Ishikawa (cell line): ENCODE data around the gene NFATC1.

Source experiments
- CEBPB ChIP-seq: IDR thresholded peaks from 2 replicates; pipeline ENCODE4 v1.6.1; 2012
- CREB1 ChIP-seq: IDR thresholded peaks from 2 replicates; pipeline ENCODE4 v1.6.1; 2012; ENCODE audit warnings: low read depth
- EGR1 ChIP-seq: IDR thresholded peaks from 2 replicates; pipeline ENCODE4 v1.6.1; 2012
- EP300 ChIP-seq: IDR thresholded peaks from 2 replicates; pipeline ENCODE4 v1.6.1; 2012; ENCODE audit warnings: borderline replicate concordance
- FOXM1 ChIP-seq: IDR thresholded peaks from 2 replicates; pipeline ENCODE4 v1.6.1; 2012; ENCODE audit warnings: low read depth, borderline replicate concordance
- MAX ChIP-seq: IDR thresholded peaks from 2 replicates; pipeline ENCODE4 v1.6.1; 2012
- NFIC ChIP-seq: IDR thresholded peaks from 2 replicates; pipeline ENCODE4 v1.6.1; 2012
- RAD21 ChIP-seq: IDR thresholded peaks from 2 replicates; pipeline ENCODE4 v1.6.1; 2012; ENCODE audit warnings: low read depth
- REST ChIP-seq: IDR thresholded peaks from 2 replicates; pipeline ENCODE4 v1.6.1; 2012; ENCODE audit warnings: low read depth, mild to moderate bottlenecking
- TAF1 ChIP-seq: IDR thresholded peaks from 2 replicates; pipeline ENCODE4 v1.6.1; 2012; ENCODE audit warnings: low read depth, mild to moderate bottlenecking
- TCF12 ChIP-seq: IDR thresholded peaks from 2 replicates; pipeline ENCODE4 v1.6.1; 2012; ENCODE audit warnings: low read depth
- USF1 ChIP-seq: IDR thresholded peaks from 2 replicates; pipeline ENCODE4 v1.6.1; 2012
- YY1 ChIP-seq: IDR thresholded peaks from 2 replicates; pipeline ENCODE4 v1.6.1; 2012; ENCODE audit warnings: low read depth
- ZBTB7A ChIP-seq: IDR thresholded peaks from 2 replicates; pipeline ENCODE4 v1.6.1; 2012; ENCODE audit warnings: low read depth

DNA sequence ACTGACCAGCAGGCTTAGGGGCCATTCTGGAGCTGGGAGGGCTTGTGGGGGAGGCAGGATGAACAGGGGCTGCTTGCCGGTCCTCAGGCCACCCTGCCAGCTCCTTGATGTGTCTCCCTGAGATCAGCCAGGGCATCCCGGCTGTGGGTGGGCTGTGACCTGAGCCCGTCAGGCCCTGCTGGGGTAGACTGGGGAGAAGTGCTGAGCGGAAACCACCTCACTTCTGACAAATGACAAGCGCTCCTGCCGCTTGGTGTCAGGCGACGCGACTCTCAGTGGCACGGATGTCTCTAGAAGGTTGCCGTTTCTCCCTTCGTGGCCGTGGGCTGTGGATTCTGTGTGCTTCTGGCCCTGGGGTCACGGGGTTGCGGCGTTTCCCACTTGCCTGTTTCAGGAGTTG, 45.7 kb downstream of the NFATC1 start:
- no peak for TF ChIP-seq RAD21
- no peak for TF ChIP-seq FOXM1
- no peak for TF ChIP-seq REST
- TF ChIP-seq EP300: no peak
- no peak for TF ChIP-seq TAF1
- no peak for TF ChIP-seq MAX
- TF ChIP-seq USF1: no peak
- no peak for TF ChIP-seq CEBPB
- no peak for TF ChIP-seq YY1
- TF ChIP-seq CREB1: no peak
- TF ChIP-seq ZBTB7A: no peak
- no peak for TF ChIP-seq EGR1
- no peak for TF ChIP-seq NFIC
- no peak for TF ChIP-seq TCF12
